NCI-H2081 (cell line): ENCODE results near the gene ZNF830.
"Not testable (repeated sequence)": the region's sequence is repeated elsewhere in the genome, so short reads cannot be mapped to it uniquely, and the experiment has no call there.

Source experiments
- DNase-seq, 2 experiments: peaks; one replicate each; lab custom pipeline; 2025; lab: John Stamatoyannopoulos, UW

The ZNF830 gene

GRCh38 chr17:34961093-34961911 is at the start of gene ZNF830, which contains the start of gene CCT6B:
Gene ZNF830, plus strand, starts transcription at chr17:34961540. Its CDS starts 27 bp downstream, at chr17:34961567.
Gene CCT6B, minus strand, starts transcription at chr17:34961460. Its CDS starts 67 bp downstream, at chr17:34961393.
- DNase-seq, result peak; percentile 90 to 95

- DNase-seq, result no peak
Observed at GRCh38 chr17:34913001-34913400, 48.3 kb upstream of the ZNF830 start.

GRCh38 chr17:34916120-34916519 is 45.2 kb upstream of the ZNF830 start:
- no peak for DNase-seq

GRCh38 chr17:34917381-34917780 is 44.0 kb upstream of the ZNF830 start:
- no peak for DNase-seq

GRCh38 chr17:34920676-34921075 is 40.7 kb upstream of the ZNF830 start:
- DNase-seq, result no peak

- DNase-seq, result no peak
Observed at GRCh38 chr17:34926661-34927060, 34.7 kb upstream of the ZNF830 start.

- no peak for DNase-seq
Observed at GRCh38 chr17:34930283-34930682, 31.1 kb upstream of the ZNF830 start.

GRCh38 chr17:34950780-34951179 is 10.6 kb upstream of the ZNF830 start:
- not testable (repeated sequence) for DNase-seq

GRCh38 chr17:34958438-34958837 is 2.9 kb upstream of the ZNF830 start:
- no peak for DNase-seq

GRCh38 chr17:34974179-34974578 is 12.8 kb downstream of the ZNF830 start:
- DNase-seq, result no peak

GRCh38 chr17:34974794-34975785 is 13.8 kb downstream of the ZNF830 start:
- no peak for DNase-seq

- DNase-seq, result no peak
Observed at GRCh38 chr17:34979153-34979552, 17.8 kb downstream of the ZNF830 start.

GRCh38 chr17:34979650-34980352 is 18.5 kb downstream of the ZNF830 start:
- peak in 1 of 2 experiments; percentile 8 for DNase-seq

GRCh38 chr17:34980353-34980680 is 19.0 kb downstream of the ZNF830 start, which contains the start of gene LIG3:
Gene LIG3, plus strand, starts transcription at chr17:34980512. Its CDS starts 2,494 bp downstream, at chr17:34983006.
- DNase-seq, result peak; percentile 94 to 95

GRCh38 chr17:34980681-34981537 is 19.6 kb downstream of the ZNF830 start:
- DNase-seq, result peak; percentile 77 to 87

- peak; percentile 32 to 49 for DNase-seq
Observed at GRCh38 chr17:34981538-34982241, 20.4 kb downstream of the ZNF830 start.

- DNase-seq, result no peak
Observed at GRCh38 chr17:34987232-34987631, 25.9 kb downstream of the ZNF830 start.

- DNase-seq, result no peak
Observed at GRCh38 chr17:34988644-34989043, 27.3 kb downstream of the ZNF830 start.

- no peak for DNase-seq
Observed at GRCh38 chr17:34989473-34989872, 28.1 kb downstream of the ZNF830 start.

GRCh38 chr17:34990921-34991365 is 29.6 kb downstream of the ZNF830 start:
- DNase-seq, result no peak
